Osteocyte (in vitro differentiated cells): ENCODE measurements around the gene MTRF1L. TPM values are rescaled to one million over a fixed set of nuclear protein-coding genes. Genes with fewer than 3 reads are reported as not detected.
"Not testable (repeated sequence)": the region's sequence is repeated elsewhere in the genome, so short reads cannot be mapped to it uniquely, and the experiment has no call there.

Source experiments
- DNase-seq: peaks from one replicate; pipeline ENCODE4 v3.0.0; 2021; ENCODE audit warnings: mixed read lengths; ENCODE audit not compliant: unreplicated experiment; ENCODE audit errors: extremely low spot score
- H3K27ac Mint-ChIP-seq: one replicate; pipeline ENCODE4 v1.8.0; 2021; ENCODE audit warnings: mild to moderate bottlenecking, mixed read lengths; ENCODE audit not compliant: unreplicated experiment
- H3K27me3 Mint-ChIP-seq: one replicate; pipeline ENCODE4 v1.8.0; 2021; ENCODE audit warnings: mixed read lengths; ENCODE audit not compliant: unreplicated experiment
- H3K36me3 Mint-ChIP-seq: one replicate; pipeline ENCODE4 v1.8.0; 2021; ENCODE audit warnings: mixed read lengths; ENCODE audit not compliant: unreplicated experiment
- H3K4me1 Mint-ChIP-seq: one replicate; pipeline ENCODE4 v1.8.0; 2021; ENCODE audit warnings: mixed read lengths; ENCODE audit not compliant: unreplicated experiment
- H3K4me3 Mint-ChIP-seq: one replicate; pipeline ENCODE4 v1.8.0; 2021; ENCODE audit warnings: mild to moderate bottlenecking, moderate library complexity, mixed read lengths; ENCODE audit not compliant: unreplicated experiment
- H3K9me3 Mint-ChIP-seq: one replicate; pipeline ENCODE4 v1.8.0; 2021; ENCODE audit warnings: mixed read lengths; ENCODE audit not compliant: unreplicated experiment
- total RNA-seq: library from RNA; stranded (reverse); gene quantifications from 2 replicates; pipeline ENCODE4 v1.2.1, GENCODE V29; 2021
- TF ChIP-seq, protein P1 (sequence below): fragments of 200-600 bp; sonication (generic); IDR thresholded peaks from 2 replicates; pipeline ENCODE4 v1.5.0; 2021; ENCODE audit warnings: antibody characterized with exemption, mild to moderate bottlenecking, moderate library complexity

Gene MTRF1L
- total RNA-seq, 1 donor from 2014 or later: 15.9 TPM

DNA sequence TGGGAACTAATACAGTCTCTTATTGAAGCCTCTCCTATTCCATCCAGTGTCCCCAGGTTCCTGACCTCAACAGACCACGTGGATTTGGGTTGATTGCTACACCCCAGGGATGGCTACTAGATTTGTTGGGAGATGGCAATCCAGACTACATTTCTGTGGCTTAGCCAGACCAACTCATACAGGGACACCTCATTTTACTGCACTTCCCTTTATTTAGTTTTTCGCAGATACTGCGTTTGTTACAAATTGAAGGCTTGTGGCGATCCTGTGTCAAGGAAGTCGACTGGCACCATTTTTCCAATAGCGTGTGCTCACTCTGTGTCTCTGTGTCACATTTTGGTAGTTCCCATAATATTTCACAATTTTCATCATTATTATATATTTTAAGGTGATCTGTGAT, 10.3 kb upstream of the MTRF1L start:
- TF ChIP-seq, protein P1, sequence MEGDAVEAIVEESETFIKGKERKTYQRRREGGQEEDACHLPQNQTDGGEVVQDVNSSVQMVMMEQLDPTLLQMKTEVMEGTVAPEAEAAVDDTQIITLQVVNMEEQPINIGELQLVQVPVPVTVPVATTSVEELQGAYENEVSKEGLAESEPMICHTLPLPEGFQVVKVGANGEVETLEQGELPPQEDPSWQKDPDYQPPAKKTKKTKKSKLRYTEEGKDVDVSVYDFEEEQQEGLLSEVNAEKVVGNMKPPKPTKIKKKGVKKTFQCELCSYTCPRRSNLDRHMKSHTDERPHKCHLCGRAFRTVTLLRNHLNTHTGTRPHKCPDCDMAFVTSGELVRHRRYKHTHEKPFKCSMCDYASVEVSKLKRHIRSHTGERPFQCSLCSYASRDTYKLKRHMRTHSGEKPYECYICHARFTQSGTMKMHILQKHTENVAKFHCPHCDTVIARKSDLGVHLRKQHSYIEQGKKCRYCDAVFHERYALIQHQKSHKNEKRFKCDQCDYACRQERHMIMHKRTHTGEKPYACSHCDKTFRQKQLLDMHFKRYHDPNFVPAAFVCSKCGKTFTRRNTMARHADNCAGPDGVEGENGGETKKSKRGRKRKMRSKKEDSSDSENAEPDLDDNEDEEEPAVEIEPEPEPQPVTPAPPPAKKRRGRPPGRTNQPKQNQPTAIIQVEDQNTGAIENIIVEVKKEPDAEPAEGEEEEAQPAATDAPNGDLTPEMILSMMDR: no peak
- H3K27me3 Mint-ChIP-seq: no peaks in the 10 kb centered on the region
- H3K36me3 Mint-ChIP-seq: no peaks in the 10 kb centered on the region
- H3K4me1 Mint-ChIP-seq: peaks cover 8% of the 10 kb centered on the region
- H3K9me3 Mint-ChIP-seq: no peaks in the 10 kb centered on the region
- no peak for DNase-seq
- no peak overlapping the region for H3K4me3 Mint-ChIP-seq
- H3K27ac Mint-ChIP-seq: no peak overlapping the region

DNA sequence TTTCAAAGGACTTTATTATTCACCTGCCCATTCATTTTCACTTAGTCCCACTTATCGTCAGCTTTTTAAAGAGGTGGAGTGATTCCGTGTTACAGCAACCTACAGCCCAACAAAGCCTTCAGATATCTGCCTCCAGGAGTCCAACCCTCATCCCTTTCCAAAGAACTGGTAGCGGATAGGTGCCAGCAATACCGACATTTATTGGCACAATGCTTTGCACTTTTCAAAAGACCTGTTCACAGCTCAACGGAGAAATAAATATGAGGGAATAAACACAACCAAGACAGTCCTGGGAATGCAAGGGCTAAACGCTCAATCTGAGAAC, 819 bp upstream of the MTRF1L start:
- Mint-ChIP-seq H3K27ac (peak overlapping the region; percentile 97), H3K4me3 (peak overlapping the region; percentile 99), H3K27me3 (no peaks in the 10 kb centered on the region), H3K36me3 (peaks cover 3% of the 10 kb centered on the region), H3K4me1 (peaks cover 36% of the 10 kb centered on the region), H3K9me3 (no peaks in the 10 kb centered on the region)
- TF ChIP-seq, protein P1: no peak
- no peak for DNase-seq

DNA sequence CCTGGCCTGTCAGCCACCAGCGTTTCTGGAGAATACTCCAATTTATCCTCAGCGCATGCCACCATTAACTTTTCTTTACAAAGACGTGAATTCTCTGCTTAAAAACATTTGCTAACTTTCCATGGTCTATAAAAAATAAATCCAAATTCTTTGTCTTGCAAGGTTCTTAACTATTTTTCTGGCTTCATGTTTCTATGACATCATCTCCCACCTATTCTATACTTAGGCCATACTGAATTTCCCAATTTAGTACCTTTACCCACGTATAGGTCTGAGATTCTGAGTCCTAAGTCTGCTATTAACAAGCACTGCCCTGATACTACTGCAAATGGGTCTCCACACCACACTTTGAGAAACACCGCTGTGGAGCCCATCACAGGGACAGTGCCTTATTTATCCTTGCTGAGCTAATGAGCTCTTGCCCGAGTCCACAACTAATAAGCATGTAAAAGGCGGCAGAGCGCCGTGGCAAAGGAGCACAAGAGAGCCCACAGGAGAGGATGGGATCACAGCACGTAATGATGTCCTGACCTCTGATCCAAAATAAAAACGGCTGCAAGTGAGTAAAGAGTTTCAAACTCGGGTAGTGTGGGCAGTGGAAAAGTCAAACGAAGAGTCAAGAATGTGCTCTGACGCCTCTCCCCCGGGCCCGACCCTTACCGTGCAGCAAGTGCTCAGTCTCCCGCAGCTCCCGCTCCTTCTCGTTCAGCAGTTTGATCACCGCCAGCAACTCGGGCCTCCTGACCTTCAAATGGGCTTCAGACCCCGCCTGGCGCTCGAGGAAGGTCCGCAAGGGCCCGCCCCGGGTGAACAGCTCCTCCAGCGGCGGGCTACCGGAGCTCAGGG, 519 bp downstream of the MTRF1L start:
- no peaks in the 10 kb centered on the region for H3K27me3 Mint-ChIP-seq
- peak overlapping the region; percentile 99 for H3K4me3 Mint-ChIP-seq

DNA sequence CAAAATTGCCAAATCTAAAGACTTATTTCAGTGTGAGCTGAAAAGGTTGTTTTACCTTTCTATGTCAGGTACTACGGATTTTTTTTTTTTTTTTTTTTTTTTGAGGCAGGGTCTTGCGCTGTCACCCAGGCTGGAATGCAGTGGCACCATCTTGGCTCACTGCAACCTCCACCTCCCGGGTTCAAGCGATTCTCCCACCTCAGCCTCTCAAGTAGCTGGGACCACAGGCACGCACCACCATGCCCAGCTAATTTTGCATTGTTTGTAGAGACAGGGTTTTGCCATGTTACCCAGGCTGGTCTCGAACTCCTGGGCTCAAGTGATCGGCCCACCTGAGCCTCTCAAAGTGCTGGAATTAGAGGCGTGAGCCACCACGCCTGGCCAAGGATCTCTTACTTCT, 1.7 kb downstream of the MTRF1L start:
- not testable (repeated sequence) for H3K27me3 Mint-ChIP-seq, H3K9me3 Mint-ChIP-seq, DNase-seq
- H3K36me3 Mint-ChIP-seq: peaks cover 18% of the 10 kb centered on the region
- peak overlapping the region; percentile 99 for H3K4me3 Mint-ChIP-seq
- peak overlapping the region; percentile 38 for H3K27ac Mint-ChIP-seq
- H3K4me1 Mint-ChIP-seq: peaks cover 37% of the 10 kb centered on the region

More for the DNA sequence above, 519 bp downstream of the MTRF1L start:
- no peaks in the 10 kb centered on the region for H3K9me3 Mint-ChIP-seq
- DNase-seq: no peak
- H3K36me3 Mint-ChIP-seq: peaks cover 11% of the 10 kb centered on the region
- peak overlapping the region; percentile 94 for H3K27ac Mint-ChIP-seq
- TF ChIP-seq, protein P1: no peak
- peaks cover 36% of the 10 kb centered on the region for H3K4me1 Mint-ChIP-seq

DNA sequence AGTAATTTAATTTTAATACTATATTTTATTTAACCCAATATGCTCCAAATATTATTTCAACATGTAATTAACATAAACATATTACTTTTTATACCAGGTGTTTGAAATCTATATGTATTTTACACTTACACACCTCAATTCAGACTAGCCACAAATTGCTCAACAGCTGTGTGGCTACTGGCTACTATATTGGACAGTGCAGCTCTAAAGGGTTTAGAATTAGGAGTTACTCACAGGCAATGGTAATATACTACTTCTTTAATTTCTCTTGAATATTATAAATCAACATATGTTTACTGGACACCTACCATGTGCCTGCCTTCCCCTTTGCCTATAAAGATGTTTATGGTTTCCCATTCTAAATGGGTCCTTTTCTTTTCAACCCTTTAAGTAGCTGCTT, 2.3 kb downstream of the MTRF1L start:
- H3K27ac Mint-ChIP-seq: peak overlapping the region; percentile 38
- TF ChIP-seq, protein P1: no peak

DNA sequence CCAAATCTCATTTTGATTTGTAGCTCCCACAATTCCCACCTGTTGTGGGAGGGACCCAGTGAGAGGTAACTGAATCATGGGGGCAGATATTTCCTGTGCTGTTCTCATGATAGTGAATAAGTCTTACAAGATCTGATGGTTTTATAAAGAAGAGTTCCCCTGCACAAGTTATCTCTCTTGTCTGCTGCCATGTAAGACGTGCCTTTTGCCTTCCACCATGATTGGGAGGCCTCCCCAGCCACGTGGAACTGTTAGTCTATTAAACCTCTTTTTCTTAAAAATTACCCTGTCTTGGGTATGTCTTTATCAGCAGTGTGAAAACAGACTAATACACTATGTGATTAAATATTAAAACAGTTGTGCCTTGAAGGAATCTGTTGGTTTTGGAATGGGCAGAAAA, 3.0 kb downstream of the MTRF1L start:
- not testable (repeated sequence) for H3K27ac Mint-ChIP-seq, DNase-seq, H3K9me3 Mint-ChIP-seq, H3K4me3 Mint-ChIP-seq, H3K27me3 Mint-ChIP-seq
- peaks cover 18% of the 10 kb centered on the region for H3K36me3 Mint-ChIP-seq
- H3K4me1 Mint-ChIP-seq: peaks cover 37% of the 10 kb centered on the region

More for the DNA sequence above, 2.3 kb downstream of the MTRF1L start:
- H3K4me1 Mint-ChIP-seq: peaks cover 37% of the 10 kb centered on the region
- H3K36me3 Mint-ChIP-seq: peaks cover 18% of the 10 kb centered on the region
- H3K9me3 Mint-ChIP-seq: no peaks in the 10 kb centered on the region
- no peaks in the 10 kb centered on the region for H3K27me3 Mint-ChIP-seq
- DNase-seq: no peak
- peak overlapping the region; percentile 63 for H3K4me3 Mint-ChIP-seq
